AG04450 (cell line): ENCODE results near the gene CDH13. TPM values are rescaled to one million over a fixed set of nuclear protein-coding genes. Genes with fewer than 3 reads are reported as not detected.

Experiments used
- CTCF ChIA-PET: fragments of 300-600, 350-600 bp; formaldehyde crosslinking; extraction: SDS; loops from one replicate; lab custom pipeline; 2022; ENCODE audit warnings: antibody characterized with exemption, inconsistent platforms; lab: Charles Lee
- POLR2A ChIA-PET: fragments of 350-600 bp; formaldehyde crosslinking; extraction: SDS; loops from one replicate; lab custom pipeline; 2021; ENCODE audit warnings: antibody characterized with exemption, inconsistent platforms; lab: Yijun Ruan, JAX
- DNase-seq: peaks from one replicate; pipeline ENCODE4 v3.0.0-alpha.2; 2011; ENCODE audit warnings: low read depth, low spot score
- H3K27ac ChIP-seq: one replicate; pipeline ENCODE4 v1.5.1; 2012; ENCODE audit warnings: low read depth, low read length, control low read depth
- H3K27me3 ChIP-seq: one replicate; pipeline ENCODE4 v1.6.0; 2012; ENCODE audit warnings: low read length; ENCODE audit not compliant: control insufficient read depth, insufficient read depth
- H3K4me3 ChIP-seq: 2 replicates; pipeline ENCODE4 v1.5.1; 2011; ENCODE audit warnings: mild to moderate bottlenecking, low read depth, low read length, control low read depth
- H3K9me3 ChIP-seq: 2 replicates; pipeline ENCODE4 v1.5.1; 2012; ENCODE audit warnings: low read length; ENCODE audit not compliant: control insufficient read depth, insufficient read depth
- polyA plus RNA-seq: library from polyadenylated mRNA; depleted of rRNA; stranded (reverse); fragments of >200 nt; gene quantifications from 2 replicates; pipeline ENCODE4 v1.2.3, GENCODE V29; 2011
- TF ChIP-seq, protein P1 (sequence below): IDR thresholded peaks from 2 replicates; pipeline ENCODE4 v1.5.1; 2011; ENCODE audit warnings: low read depth, low read length, control low read depth, inconsistent platforms

The CDH13 gene
- polyA plus RNA-seq, 1 experiment, result 55.0 TPM

DNA sequence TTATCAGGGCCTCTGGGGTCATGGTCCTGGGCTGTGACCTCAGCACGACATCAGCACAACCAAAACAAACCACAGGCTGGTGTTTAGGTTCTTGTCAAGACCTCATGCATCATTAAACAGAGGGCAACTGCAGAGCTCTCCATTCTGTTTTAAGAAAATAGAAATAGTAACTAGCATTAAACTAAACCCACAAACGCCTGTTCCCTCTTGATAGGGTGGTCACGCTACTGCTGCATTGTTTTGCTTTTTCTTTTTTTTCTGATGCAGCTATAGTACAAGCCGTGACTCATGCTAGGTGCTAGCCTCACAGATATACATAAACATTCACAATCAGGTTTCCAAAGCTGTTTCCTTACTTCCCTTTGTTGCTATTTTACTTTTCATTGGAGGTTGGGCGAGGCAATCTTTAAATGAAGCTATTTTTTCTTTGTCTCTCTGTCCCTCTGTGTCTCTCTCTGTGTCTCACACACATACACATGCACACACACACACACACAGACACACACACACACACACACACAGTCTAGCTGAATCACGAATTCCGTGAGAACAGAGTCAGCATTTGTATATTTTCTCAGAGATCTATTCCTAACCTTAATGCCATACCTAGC is 310.3 kb downstream of the CDH13 start:
- Histone ChIP-seq H3K27ac (peak overlapping the region; percentile 39), H3K27me3 (no peaks in the 10 kb centered on the region), H3K9me3 (peaks cover 7% of the 10 kb centered on the region; the same call in 1 of the 2 replicates), H3K4me3 (no peak overlapping the region)
- TF ChIP-seq, protein P1, sequence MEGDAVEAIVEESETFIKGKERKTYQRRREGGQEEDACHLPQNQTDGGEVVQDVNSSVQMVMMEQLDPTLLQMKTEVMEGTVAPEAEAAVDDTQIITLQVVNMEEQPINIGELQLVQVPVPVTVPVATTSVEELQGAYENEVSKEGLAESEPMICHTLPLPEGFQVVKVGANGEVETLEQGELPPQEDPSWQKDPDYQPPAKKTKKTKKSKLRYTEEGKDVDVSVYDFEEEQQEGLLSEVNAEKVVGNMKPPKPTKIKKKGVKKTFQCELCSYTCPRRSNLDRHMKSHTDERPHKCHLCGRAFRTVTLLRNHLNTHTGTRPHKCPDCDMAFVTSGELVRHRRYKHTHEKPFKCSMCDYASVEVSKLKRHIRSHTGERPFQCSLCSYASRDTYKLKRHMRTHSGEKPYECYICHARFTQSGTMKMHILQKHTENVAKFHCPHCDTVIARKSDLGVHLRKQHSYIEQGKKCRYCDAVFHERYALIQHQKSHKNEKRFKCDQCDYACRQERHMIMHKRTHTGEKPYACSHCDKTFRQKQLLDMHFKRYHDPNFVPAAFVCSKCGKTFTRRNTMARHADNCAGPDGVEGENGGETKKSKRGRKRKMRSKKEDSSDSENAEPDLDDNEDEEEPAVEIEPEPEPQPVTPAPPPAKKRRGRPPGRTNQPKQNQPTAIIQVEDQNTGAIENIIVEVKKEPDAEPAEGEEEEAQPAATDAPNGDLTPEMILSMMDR, result no peak
- peak; percentile 46 for DNase-seq
- CTCF ChIA-PET, result interaction anchor here (0.8 kb wide), 1 partner anchor 333 kb away, joined by 3 read pairs; no protein-coding TSS in a partner anchor
- POLR2A ChIA-PET, result no interaction called here

DNA sequence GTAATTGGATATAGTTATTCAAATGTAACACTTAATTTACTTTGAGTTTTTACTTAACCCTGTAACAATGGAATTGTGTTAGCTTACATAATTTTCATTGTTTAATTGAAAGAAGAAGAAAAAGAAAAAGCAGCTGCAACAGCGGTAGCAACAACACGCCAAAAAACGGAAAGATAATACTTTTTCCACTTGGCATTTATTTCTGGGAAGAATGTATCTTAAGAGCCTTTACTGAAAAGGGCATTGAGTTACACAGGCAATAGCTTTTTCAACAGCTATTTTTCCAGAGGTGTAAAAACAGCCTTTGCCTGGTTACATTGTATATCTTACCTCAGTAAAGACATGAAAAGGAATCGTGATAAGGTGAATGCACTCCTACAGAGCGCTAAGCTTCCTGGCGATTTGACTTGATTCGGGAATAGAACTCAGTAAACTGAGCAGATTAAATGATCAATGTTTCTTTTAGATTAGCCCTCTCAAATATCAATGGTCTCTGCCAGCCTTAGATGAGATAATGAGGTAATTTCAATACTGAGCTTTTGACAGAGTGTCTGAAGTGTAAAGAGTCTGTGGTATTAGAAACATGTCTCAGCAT is 311.3 kb downstream of the CDH13 start:
- Histone ChIP-seq H3K4me3 (no peak overlapping the region), H3K27ac (no peak overlapping the region), H3K27me3 (no peaks in the 10 kb centered on the region), H3K9me3 (peaks cover 7% of the 10 kb centered on the region; the same call in 1 of the 2 replicates)
- TF ChIP-seq, protein P1, result no peak
- CTCF ChIA-PET, result interaction anchor here (0.8 kb wide), 1 partner anchor 334 kb away, joined by 3 read pairs; no protein-coding TSS in a partner anchor
- DNase-seq, result no peak
- POLR2A ChIA-PET, result no interaction called here

DNA sequence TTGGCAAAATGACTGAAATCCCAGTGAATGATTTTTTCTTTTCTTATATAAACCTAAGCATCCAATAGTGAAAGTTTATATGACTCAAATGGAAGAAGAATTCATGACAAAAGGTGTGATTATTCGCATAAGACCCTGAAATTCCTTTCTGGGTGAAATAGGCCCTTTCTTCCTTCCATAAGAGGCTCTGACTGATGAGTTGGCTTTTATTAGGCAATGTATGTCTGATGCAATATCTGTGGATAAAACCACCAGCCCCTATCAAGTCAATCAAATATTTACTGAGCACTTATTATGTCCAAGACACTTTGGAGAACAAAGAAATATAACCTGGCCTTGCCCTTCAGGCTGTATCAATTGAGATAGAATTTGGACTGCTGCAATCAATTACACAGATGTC is 316.6 kb downstream of the CDH13 start:
- TF ChIP-seq, protein P1, result no peak
- ChIA-PET CTCF (no interaction called here), POLR2A (no interaction called here)
- DNase-seq, result no peak
- Histone ChIP-seq H3K4me3 (no peak overlapping the region), H3K27me3 (no peaks in the 10 kb centered on the region), H3K27ac (no peak overlapping the region), H3K9me3 (no peaks in the 10 kb centered on the region)

DNA sequence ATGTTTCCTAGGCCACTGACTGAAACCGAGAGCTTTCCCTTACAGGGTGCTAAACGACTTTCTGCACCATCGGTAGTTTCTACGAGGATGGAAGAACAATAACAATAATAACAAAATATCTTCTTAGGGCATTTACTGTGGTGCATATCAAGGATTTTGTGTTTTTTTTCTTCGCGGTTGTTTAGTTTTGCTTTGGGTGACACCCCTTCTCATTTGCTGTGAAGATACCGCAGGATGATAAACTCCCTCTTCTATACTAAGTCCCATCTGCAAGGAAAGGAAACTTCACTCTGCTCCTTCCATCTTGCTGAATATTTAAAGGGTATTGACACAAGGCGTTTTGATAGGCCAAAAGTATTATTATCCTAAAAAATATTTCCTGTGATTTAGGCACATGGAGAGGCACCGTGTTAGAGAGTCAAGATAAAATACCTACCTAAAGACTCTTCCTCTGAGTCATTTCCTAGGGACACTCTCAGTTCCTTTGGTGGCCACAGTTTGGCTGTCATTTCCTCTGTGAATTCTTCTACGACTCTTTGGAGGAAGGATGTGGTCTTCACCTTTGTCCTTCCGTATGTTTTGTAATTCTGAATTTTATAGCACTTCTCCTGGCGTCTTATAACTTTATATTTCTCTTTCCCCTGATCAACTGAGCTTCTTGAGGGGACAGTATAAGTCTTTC is 318.8 kb downstream of the CDH13 start:
- TF ChIP-seq, protein P1, result no peak
- POLR2A ChIA-PET, result no interaction called here
- Histone ChIP-seq H3K27ac (no peak overlapping the region), H3K4me3 (no peak overlapping the region), H3K9me3 (no peaks in the 10 kb centered on the region), H3K27me3 (no peaks in the 10 kb centered on the region)
- CTCF ChIA-PET, result no interaction called here
- no peak for DNase-seq

DNA sequence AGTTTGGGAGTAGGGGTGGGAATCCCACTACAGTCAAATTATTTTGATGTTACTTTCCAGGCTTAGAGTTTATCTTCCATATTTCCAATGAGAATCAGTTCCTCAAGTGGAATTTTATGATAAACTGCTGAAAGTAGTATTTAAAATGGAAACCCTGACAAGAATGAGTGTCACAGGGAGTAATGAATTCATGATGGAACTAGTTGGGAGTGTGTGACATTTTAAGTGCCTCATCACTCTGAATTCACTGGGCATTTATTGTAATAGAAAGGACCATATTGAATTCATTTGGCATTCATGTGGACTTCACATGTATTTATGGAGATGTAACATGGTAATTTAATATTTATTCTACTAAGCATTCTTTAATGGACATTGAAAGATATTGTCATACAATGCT is 320.9 kb downstream of the CDH13 start:
- H3K27ac ChIP-seq, result no peak overlapping the region
- H3K4me3 ChIP-seq, result no peak overlapping the region
- TF ChIP-seq, protein P1, result no peak
- POLR2A ChIA-PET, result no interaction called here
- DNase-seq, result no peak
- H3K27me3 ChIP-seq, result no peaks in the 10 kb centered on the region
- CTCF ChIA-PET, result no interaction called here
- H3K9me3 ChIP-seq, result no peaks in the 10 kb centered on the region
